Right lobe of liver (tissue), 4 donors: ENCODE data around the gene MIPEP.
"Not testable (repeated sequence)": the region's sequence is repeated elsewhere in the genome, so short reads cannot be mapped to it uniquely, and the experiment has no call there.

Experiments
- POLR2A ChIP-seq: fragments of 450-650 bp; IDR thresholded peaks from one replicate; pipeline ENCODE4 v1.6.1; 2017; ENCODE audit warnings: antibody characterized with exemption, mild to moderate bottlenecking
- TF ChIP-seq, protein P1 (sequence below), 4 donors: fragments of 200-600 bp in 3 of 4; fragments of 450-650 bp in 1 of 4; IDR thresholded peaks; one replicate each; pipeline versions ENCODE4 v1.5.1 to v1.8.0; 2016 to 2022; ENCODE audit warnings: antibody characterized with exemption in 4 of 4, mild to moderate bottlenecking in 2 of 4
- donor health status: DM: no; HTN: no; CAD: no.
- donor health status: DM: no; HTN: no; CAD: no.
- donor health status: DM: no; HTN: yes; CAD: no.

DNA sequence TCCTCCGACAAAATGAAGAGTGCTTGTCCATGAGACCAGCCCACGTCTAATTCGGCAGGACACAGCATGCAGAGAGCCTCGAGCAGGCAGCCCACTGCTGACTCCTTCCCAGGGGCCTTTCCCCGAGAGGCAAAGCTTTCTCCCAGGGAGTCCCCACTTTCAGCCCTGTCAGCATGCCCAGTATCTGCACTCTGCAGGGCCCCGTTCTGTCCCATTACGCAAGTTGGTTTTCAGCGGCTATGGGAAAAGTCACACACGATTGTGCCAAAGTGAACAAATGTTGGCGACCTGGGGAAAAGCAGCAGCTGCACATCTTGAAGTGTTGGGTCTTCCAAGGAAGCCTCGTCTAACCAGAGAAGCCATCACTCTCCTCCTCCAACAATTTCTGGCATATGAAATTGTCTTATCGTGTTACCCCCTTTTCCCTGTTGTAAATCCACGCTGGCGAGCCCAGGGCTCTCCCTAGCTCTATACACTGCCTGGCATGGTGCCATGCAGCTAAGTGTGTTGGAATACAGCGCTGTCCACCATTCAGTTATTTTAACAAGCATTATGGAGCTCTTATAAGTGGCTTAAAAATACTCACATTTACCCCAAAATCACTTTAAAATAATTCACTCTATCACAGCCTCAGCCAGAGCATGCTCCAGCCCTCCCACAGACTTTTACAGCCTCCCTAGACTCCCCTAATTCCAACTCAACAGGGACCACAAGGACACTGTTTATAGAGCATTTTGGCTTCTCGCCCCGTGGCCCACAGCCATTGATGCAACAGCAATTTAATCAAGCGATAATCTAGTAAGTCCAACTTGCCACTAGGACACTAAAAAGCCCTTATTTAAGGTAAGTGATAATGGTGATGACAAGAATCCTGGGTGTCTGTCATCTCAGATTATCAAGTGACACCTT lies 8.5 kb downstream of the MIPEP start:
- TF ChIP-seq, protein P1, sequence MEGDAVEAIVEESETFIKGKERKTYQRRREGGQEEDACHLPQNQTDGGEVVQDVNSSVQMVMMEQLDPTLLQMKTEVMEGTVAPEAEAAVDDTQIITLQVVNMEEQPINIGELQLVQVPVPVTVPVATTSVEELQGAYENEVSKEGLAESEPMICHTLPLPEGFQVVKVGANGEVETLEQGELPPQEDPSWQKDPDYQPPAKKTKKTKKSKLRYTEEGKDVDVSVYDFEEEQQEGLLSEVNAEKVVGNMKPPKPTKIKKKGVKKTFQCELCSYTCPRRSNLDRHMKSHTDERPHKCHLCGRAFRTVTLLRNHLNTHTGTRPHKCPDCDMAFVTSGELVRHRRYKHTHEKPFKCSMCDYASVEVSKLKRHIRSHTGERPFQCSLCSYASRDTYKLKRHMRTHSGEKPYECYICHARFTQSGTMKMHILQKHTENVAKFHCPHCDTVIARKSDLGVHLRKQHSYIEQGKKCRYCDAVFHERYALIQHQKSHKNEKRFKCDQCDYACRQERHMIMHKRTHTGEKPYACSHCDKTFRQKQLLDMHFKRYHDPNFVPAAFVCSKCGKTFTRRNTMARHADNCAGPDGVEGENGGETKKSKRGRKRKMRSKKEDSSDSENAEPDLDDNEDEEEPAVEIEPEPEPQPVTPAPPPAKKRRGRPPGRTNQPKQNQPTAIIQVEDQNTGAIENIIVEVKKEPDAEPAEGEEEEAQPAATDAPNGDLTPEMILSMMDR (IDR thresholded peaks at IDR 0.05): not testable (repeated sequence)
- not testable (repeated sequence) for TF ChIP-seq POLR2A
